ENCODE results near the gene HSFX3.
"Not testable (repeated sequence)": the region's sequence is repeated elsewhere in the genome, so short reads cannot be mapped to it uniquely, and the experiment has no call there.

The HSFX3 gene

DNA sequence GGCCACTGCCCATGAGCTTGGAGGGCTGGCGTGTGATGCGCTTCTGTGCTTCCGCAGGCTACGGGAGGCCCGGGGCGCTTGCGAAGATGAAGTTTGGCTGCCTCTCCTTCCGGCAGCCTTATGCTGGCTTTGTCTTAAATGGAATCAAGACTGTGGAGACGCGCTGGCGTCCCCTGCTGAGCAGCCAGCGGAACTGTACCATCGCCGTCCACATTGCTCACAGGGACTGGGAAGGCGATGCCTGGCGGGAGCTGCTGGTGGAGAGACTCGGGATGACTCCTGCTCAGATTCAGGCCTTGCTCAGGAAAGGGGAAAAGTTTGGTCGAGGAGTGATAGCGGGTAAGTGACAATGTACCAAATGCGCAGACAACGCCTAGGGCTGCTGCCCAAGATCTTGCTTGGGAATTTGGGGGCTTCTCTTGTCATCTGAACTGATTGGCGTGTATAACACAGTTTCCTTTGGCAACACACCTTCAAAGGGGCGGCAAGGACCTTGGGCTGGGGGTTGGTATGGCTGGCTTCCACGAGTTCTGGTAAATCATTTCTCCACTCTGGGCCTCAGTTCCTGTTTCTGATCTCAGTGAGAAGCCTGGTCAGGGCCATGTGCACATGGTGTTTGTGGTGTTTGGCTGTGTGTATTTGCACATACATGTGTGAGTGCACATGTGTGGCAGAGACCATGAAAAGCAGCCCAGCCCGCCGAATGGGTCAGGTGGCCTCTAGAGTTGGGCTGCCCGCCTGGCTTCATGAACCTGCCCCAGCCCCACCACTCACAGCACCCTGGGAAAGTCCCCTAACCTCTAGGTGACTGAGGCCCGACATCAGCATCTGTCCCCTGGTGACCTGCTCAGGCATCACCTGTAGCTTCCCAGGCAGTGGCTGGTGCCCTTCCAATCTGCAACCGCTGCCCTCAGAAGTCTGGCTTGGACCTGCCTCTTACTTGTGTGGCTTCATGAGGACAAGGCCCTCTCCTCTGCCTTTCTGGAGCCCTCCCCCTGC is 3.9 kb downstream of the HSFX3 start:
- not testable (repeated sequence) for DNase-seq (ENCODE audit: low read depth)

DNA sequence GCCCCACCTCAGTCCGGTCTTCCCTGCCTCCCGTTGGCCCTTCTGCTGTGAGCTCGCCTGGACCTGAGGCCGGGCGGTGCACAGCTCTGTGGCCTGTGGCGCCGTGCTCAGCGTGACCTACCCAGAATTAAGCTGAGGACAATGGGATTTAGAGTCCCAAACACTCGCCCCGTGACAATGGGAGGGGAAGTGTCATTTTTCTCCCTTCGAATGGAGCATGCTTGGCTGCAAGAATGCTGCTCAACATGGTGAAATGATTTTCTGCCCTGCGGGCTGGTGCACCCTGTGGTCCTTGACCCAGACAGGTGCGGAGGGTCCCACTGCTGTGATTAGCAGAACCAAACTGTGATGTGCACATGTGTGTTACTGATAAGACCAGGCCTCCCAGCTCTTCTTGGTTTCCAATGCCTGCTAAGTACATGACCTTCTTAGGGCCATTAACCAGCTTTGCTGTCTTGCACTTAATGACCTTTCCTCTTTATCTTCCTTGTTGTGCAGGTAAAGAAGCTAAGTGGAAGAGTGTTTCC is 8.1 kb downstream of the HSFX3 start:
- no peak for DNase-seq (ENCODE audit: low read depth)

DNA sequence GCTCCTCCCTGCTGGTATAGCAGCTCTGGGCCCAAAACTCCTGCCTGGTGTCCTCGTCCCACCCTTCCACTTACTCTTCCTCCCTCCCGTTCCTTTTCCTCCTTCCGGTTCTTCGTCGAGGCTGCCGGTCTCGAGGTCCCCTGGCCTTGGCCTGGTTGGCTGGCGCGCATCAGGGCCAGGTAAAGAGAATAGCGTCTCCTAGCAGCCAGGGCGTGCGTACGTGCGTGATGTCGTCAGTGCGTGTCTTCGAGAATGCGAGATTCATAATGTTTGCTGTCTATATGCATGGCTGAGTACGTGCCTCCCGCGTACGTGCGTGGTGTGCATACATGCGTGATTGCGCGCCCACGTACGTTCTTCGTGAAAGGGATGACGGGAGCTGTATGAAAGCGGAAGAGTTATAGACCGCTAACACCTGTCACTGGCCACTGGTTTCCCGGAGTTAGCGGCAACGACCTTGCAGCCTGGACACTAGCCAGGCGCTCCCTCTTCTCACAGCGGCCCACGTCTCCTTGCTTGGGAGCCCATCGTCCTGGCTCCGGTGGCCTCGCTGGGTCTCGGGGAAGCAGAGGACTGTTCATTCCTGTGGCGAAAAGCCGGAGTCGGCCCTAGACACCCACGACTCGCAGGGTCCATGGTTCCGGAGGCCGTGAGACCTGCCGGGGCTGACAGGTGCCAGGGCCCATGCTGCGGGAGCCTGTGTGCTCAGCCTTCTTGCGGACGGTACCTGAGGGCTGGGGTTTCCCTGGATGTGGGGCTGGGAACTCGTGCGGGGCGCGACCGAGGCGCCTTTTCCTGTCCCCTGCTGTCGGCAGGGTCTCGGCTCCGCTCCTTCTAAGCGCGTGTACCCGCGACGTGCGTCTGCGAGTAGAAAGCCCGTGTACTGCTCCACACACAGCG is 8.9 kb downstream of the HSFX3 start, which contains the start of gene EOLA1:
Gene EOLA1 (plus strand): TSS at position 392 of the 900 bp plus-strand sequence. CDS start 4,619 bp downstream, outside the sequence.
- peak; percentile 71 for DNase-seq (ENCODE audit: low read depth)

DNA sequence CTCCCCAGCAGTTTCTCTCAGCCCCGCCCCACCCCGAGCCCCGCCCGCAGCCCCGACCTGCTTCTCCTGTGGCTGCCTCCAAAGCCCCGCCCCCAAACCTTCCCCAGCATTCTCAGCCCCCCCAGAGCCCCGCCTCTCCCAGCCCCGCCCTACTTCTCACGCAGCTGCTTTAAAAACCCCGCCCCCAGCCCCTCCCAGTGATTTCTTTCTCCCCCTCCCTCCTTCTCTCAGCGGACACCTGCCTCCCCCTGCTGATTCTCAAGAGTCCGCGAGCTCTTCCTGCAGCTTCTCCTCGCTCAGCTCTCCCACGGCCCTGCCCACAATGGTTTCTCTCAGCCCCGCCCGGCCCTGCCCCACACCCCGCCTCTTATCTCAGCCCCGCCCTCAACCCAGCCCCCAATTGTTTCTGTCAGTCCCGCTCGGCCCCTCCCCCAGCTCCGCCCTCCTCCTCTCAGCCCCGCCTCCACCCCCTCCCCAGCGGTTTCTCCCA is 9.5 kb downstream of the HSFX3 start:
- DNase-seq (ENCODE audit: low read depth), result peak; percentile 86

DNA sequence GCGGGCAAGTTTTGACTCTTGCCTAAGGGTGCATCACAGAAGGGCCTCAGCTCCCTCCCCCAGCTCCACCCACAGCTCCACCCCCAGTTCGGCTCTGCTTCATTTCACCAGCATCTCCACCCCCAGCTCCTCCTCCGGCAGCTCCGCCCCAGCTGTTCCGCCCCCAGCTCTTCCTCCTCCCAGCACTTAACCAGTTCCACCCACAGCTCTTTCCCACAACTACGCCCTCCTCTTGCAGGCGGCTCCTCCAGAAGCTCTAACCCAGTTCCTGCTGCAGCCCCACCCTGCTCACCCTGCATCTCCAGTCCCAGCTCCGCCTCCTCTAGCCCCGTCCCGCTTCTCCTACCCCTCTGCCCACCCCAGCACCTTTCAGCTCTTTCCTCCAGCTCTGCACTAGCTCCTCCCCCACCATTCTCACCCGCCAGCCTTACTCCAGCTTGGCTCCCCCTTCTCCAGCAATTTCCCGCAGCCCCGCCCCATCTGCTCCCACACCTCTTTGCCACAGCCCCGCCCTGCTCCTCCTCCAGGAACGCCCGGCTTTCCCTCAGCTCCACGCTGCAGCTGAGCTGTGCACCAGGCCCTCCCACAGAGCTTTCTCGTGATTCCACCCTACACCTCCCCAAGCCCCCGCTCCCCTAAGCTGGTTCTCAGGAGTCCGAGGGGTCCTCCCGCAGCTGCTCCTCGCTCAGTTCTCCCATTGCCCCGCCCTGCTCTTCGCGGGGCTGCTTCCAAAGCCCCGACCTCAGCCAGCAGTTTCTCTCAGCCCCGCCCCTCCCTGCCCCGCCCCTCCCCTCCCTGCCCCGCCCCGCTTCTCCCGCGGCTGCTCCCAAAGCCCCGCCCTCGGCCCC is 10.2 kb downstream of the HSFX3 start:
- DNase-seq (ENCODE audit: low read depth), result peak; percentile 70

DNA sequence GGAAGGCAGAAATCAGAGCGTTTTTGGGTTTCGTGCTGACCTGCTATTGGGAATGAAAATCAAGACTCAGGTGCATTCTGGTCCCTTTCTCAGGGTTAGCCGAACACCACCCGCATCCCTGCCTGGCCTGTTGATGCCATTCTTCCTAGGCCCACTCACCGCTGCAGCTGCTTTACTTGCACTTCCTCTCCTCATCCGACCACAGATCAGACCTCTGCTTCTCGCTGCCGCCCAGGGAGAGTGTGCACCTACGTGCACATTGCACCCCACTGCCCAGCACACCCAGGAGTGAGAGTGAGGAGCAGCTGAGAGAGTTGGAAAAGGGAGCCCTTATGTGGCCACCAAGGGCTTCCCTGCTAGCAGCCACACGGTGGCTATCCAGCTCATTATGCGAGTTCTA is 12.2 kb downstream of the HSFX3 start:
- DNase-seq (ENCODE audit: low read depth), result not testable (repeated sequence)

DNA sequence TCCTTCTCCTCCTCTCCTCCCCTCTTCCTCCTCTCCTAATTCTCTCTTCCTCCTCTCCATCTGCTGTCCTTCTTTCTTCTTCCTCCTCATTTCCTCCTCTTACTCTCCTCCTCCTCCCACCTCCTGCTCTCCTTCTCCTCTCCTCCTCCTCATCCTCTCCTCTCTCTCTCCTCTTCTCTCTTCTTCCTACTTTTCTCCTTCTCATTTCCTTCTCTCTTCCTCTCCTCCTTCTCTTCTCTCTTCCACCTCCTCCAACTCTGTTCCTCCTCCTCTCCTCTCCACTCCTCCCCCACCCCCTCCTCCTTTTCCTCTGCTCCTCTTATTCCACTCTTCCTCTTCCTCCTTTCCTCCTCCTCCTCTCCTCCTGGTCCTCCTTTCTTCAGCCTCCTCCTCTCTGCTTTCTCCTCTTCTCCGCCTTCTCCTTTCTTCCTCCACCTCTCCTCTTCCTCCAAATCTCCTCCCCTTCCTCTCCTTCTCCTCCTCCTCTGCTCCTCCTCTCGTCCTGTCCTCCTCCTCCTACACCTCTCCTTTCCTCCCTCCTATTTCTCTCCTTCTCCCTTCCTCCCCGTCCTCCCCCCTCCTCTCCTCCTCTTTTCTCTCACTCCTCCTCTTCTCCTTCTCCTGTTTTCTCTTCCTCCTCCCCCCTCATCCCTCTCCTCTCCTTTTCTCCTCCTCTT is 14.7 kb downstream of the HSFX3 start:
- DNase-seq (ENCODE audit: low read depth), result not testable (repeated sequence)

DNA sequence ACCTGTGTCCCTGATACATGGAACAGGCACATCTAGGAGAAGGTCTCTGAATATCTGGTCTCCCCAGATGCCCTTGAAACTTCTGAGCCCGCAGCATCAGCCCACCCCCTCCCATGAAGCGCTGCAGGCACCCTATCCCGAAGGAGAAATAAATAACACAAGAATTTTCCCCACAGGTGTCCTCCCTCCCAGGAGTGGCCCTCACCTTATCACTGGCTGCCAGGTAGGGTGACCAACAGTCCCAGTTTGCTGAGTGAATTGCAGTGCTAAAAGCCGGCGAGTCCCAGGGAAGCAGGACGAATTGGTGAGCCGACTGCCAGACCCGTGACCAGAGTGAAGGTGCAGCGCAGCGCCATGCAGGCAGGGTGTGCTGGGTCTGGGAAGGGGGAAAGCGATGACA is 15.7 kb downstream of the HSFX3 start:
- DNase-seq (ENCODE audit: low read depth), result not testable (repeated sequence)

DNA sequence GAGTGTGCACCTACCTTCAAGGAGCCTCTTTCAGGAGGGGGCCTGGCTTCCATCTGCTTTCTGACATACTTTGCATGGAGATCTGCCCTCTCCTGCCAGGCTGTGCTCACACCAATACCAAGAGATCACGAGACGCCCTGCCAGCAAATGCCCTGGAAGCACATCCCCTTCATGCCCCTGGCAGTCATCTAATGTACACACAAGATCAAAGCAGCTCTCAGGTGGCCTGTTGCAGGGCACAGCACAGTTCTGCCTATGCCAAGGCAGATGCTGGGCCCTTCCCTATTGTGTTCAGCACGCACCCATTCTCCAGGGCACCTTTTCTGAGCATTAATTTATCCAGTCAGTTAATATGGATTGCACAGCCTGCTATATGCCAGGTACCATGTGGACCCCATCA is 16.9 kb downstream of the HSFX3 start:
- not testable (repeated sequence) for DNase-seq (ENCODE audit: low read depth)

DNA sequence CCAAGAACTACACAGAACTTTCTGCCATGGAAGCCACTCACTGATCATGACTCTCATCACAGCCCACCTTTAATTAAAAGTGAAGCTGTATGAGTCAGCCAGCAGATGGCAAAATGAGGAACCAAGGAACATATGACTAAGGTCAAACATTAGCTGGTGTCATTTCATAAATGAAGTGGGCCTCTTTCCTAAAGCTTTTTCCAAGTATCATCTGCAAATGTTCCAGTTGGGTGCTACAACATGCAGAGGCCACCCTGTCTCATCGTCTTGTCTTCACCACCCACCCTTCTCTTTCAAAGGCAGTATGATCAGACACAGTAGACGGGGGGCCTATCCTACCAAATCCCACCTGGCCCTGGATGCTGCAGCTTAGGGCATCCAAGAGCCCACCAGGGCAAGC is 18.1 kb downstream of the HSFX3 start:
- no peak for DNase-seq (ENCODE audit: low read depth)

DNA sequence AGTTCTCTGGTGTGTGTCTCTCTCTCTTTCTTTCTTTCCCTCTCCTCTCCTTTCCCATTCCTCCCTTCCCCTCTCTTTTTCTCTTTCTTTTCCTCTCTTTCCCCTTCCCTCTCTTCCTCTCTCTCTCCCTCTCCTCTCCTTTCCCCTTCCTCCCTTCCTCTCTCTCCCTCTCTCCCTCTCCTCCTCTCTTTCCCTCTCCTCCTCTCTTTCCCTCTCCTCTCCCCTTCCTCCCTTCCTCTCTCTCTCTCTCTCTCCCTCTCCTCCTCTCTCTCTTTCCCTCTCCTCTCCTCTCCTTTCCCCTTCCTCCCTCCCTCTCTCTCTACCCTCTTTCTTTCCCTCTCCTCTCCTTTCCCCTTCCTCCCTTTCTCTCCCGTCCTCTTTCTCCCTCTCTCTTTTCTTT is 21.3 kb downstream of the HSFX3 start:
- DNase-seq (ENCODE audit: low read depth), result no peak

DNA sequence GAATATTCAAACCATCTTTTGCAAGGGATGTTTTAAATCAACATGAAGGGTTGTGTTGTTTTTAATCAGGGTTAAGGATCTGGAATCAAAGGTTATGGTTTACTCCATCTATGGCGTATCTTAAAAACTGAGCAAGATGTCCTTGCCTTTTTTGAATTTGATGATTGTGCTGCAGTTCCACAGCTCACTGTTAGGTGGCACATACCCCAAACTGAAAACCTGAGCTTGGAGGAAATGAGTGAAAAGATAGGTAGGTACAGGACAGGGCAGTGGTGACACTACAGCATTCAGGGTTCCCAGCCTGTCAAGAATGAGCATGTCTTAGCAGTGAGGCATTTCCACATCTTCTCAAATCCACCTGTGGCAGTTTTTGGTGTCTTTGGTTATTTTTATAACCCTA is 22.0 kb downstream of the HSFX3 start:
- no peak for DNase-seq (ENCODE audit: low read depth)

DNA sequence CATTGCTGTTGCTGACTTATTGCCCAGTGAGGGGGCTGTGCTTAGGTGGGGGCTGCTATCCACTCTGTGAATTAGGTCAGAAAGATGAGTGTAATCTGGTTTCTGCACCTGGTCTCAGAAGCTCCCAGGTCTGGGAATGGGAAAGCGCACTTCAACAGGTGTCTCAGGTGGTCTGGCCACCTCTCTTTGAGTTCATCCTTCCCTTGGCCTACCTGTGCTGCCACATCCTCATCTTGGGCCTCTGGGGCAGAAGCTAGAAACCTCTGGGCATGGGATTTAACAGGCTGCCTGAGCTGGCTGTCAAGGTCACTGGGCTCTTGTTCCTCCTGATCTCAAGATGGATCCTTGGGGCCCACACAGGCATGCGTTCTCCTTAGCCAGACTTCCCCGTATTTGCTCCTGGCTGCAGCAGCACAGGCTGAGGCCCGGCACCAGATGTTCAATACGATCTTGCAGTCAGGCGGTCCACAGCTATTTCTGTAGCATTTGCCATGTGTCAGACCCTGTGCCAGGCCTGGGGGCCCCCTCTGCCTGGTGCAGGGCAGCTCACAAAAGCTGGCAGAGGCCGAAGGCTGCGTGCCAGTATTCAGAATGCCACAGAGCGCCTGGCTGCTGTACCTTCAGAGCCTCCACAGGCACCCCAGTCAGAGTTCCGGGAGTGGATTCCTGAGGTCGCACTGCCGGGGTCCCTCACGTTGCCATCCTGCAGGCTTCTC is 23.2 kb downstream of the HSFX3 start:
- not testable (repeated sequence) for DNase-seq (ENCODE audit: low read depth)

DNA sequence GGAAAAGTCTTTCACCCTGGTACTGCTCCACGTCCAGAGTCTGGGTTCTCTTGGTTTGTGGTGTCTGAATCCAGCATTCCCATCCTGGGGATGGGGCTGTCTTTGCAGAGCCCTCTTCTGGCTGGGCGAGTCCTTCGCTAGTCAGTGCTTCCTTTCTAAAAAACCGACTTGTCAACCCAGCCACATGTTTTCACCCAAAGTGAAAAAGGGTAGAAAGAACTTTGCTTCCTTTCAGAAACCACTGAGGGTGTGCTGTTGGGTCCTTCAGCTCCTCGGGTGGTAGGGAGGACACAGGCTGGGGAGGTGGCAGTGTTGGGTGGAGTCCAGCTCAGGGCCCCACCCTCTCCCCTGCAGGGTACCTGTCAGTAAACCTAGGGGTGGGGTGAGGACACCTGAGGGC is 23.8 kb downstream of the HSFX3 start:
- DNase-seq (ENCODE audit: low read depth), result not testable (repeated sequence)

DNA sequence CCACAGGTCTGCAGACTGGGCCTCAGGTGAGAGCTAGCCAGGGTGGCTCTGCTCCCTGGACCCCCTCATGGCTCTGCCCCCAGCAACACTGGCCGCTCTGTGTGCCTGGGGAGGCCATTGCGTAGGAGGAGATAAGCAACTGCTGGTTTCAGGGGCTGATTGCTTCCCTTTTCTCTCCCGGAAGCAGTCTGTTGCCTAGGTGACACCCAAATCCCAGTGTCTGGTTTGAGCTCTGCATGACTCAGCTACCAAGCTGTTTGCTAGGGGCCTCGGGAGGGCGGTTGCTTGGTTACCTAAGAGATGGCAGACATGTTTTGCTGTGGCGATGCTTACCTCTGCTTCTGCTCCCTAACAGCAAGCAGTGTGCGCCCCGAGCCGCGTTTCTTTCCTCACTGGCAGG is 24.3 kb downstream of the HSFX3 start:
- DNase-seq (ENCODE audit: low read depth), result peak; percentile 39

DNA sequence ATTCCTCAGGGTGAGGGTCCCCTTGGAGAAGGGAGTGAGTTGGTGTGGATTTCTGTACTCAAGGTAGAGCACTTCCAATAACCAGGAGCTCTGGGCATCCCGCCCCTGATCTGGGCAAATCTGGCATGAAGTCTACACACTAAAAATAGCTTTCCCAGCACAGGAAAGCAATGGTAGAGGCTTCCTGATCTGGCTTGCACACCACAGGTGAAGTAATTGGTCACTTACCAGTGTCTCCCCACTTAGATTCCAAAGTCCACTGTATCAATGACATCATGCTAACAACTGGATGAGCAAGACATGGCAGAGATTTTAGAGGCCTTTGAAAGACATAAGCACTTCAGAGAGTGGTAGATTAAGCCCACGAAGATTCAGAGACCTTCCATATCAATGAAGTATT is 26.8 kb downstream of the HSFX3 start:
- no peak for DNase-seq (ENCODE audit: low read depth)

DNA sequence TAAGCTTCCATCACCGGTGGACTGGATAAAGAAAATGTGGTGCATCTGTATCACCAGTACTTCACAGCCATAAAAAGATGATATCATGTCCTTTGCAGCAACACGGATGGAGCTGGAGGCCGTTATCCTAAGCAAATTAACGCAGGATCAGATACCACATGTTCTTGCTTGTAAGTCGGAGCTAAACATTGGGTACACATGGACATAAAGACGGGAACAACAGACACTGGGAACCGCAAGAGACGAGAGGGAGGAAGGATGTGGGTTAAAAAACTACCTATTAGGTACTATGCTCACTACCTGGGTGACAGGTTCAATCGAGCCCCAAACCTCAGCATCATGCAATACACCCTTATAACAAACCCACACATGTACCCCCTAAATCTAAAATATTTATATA is 28.3 kb downstream of the HSFX3 start:
- DNase-seq (ENCODE audit: low read depth), result no peak

DNA sequence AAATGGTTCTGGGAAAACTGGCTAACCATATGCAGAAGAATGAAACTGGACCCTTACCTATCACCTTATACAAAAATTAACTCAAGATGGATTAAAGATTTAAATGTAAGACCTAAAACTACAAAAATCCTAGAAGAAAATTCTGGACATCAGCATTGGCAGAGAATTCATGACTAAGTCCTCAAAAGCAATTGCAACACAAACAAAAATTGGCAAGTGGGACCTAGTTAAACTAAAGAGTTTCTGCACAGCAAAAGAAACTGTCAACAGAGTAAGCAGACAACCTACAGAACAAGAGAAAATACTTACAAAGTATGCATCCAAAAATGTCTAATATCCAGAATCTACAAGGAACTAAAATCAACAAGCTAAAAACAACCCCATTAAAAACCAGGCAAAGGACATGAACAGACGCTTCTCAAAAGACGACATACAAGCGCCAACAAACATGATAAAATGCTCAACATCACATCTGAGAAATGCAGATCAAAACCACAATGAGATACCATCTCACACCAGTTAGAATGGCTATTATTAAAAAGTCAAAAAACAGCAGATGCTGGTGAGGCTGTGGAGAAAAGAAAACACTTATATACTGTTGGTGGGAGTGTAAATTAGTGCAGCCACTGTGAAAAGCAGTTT is 29.0 kb downstream of the HSFX3 start:
- DNase-seq (ENCODE audit: low read depth), result not testable (repeated sequence)

DNA sequence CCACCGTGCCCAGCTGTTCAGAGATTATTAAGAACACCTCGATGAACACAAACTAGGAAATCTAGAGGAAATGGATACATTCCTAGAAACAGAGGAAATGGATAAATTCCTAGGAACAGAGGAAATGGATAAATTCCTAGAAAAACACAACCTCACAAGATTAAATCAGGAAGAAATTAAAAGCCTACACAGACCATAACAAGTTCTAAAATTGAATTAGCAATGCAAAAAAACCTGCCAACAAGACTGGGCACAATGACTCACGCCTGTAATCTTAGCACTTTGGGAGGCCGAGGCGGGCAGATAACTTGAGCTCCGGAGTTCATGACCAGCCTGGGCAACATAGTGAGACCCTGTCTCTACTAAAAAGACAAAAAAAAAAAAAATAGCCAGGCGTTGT is 31.5 kb downstream of the HSFX3 start:
- no peak for DNase-seq (ENCODE audit: low read depth)
